Testis (tissue), 3 donors: ENCODE data around the gene MAML3. TPM values are rescaled to one million over a fixed set of nuclear protein-coding genes. Genes with fewer than 3 reads are reported as not detected.

Experiments used
- DNase-seq: peaks from one replicate; pipeline ENCODE4 v3.0.0-alpha.2; 2019
- H3K27ac ChIP-seq, 2 donors: fragments of 200-600 bp; sonication (generic); one replicate each; pipeline ENCODE4 v1.5.1; 2019
- H3K27me3 ChIP-seq: fragments of 200-600 bp; sonication (generic); one replicate; pipeline ENCODE4 v1.5.1; 2019
- H3K36me3 ChIP-seq: fragments of 200-600 bp; sonication (generic); one replicate; pipeline ENCODE4 v1.5.1; 2017; ENCODE audit warnings: low read depth; ENCODE audit errors: missing control alignments
- H3K4me1 ChIP-seq: fragments of 200-600 bp; sonication (generic); one replicate; pipeline ENCODE4 v1.5.1; 2019
- H3K4me3 ChIP-seq, 2 donors: fragments of 200-600 bp; sonication (generic); one replicate each; pipeline ENCODE4 v1.5.1; 2017 to 2019
- H3K9me3 ChIP-seq: fragments of 200-600 bp; sonication (generic); one replicate; pipeline ENCODE4 v1.5.1; 2017
- CTCF ChIP-seq, 3 experiments: fragments of 450-650 bp in 2 of 3; fragments of 200-600 bp in 1 of 3; sonication (generic) in 1 of 3; IDR thresholded peaks; one replicate each; pipeline ENCODE4 v1.5.1; 2016 to 2019; ENCODE audit warnings: antibody characterized with exemption in 3 of 3, mild to moderate bottlenecking in 2 of 3, moderate library complexity in 1 of 3
- POLR2A ChIP-seq: fragments of 450-650 bp; IDR thresholded peaks from one replicate; pipeline ENCODE4 v1.6.1; 2017; ENCODE audit warnings: antibody characterized with exemption, mild to moderate bottlenecking, moderate library complexity
- WGBS, 2 donors: methylation state at CpG; one replicate each; pipeline ENCODE4 v1.1.5; 2018; 5-methylcytosine and 5-hydroxymethylcytosine counted together
- intact Hi-C: fragments of 100-400 bp; cut with DNase I; formaldehyde crosslinking; loops from one replicate; pipeline ENCODE4 v1.15.1; 2023; ENCODE audit warnings: low total_unique reads
- polyA plus RNA-seq: library from polyadenylated mRNA; stranded (reverse); fragments of 350-450 nt; fragmentation: Illumina TruSeq; extraction: RNeasy Lipid Tissue Mini Kit (QIAGEN cat#74804); gene quantifications from one replicate; pipeline ENCODE4 v1.2.3, GENCODE V29; 2014; ENCODE audit warnings: low read depth, low replicate concordance; ENCODE audit not compliant: insufficient read depth
- total RNA-seq, 2 donors: library from RNA; depleted of rRNA; stranded (reverse); fragments of >200 nt; gene quantifications; one replicate each; pipeline ENCODE4 v1.2.3, GENCODE V29; 2016

MAML3 gene
- total and polyA plus RNA-seq, 3 donors from 2014 or later, result 7.6 to 21.2 (median 18.8) TPM

DNA sequence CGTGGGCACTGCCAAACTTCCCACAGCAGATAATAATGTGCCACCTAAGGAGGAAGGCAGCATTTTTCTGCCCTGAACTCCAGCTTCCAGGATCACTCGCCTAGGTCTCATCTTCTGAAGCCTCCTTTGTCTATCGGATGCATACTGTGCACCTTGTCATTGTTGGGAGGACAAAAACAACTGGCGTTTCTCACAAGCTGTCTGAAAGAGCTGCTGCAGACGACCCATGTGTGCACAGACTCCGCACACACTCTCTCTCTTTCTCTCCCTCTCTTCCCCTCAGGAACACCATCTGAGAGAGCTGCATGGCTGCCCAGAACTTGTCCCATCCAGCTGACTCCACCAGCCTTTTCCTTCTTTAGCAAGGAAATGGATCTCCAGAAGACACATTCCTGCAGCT is 83.0 kb downstream of the MAML3 start:
- Histone ChIP-seq H3K9me3 (no peaks in the 10 kb centered on the region), H3K36me3 (no peaks in the 10 kb centered on the region), H3K4me1 (peaks cover 6% of the 10 kb centered on the region), H3K4me3 (no peak overlapping the region), H3K27ac (no peak overlapping the region), H3K27me3 (no peaks in the 10 kb centered on the region)
- intact Hi-C loops, result no loop called here
- no peak for DNase-seq
- no peak for TF ChIP-seq CTCF (IDR thresholded peaks at IDR 0.05)
- no peak for TF ChIP-seq POLR2A
- 71 to 90% methylated on average over 6 of the region's 6 CpGs for WGBS, 2 donors

GRCh38 chr4:140070366-140070765 is 83.6 kb downstream of the MAML3 start:
- Histone ChIP-seq H3K36me3 (no peaks in the 10 kb centered on the region), H3K27ac (no peak overlapping the region), H3K27me3 (no peaks in the 10 kb centered on the region), H3K9me3 (no peaks in the 10 kb centered on the region), H3K4me1 (peaks cover 6% of the 10 kb centered on the region), H3K4me3 (no peak overlapping the region)
- intact Hi-C loops, result no loop called here
- DNase-seq, result no peak
- TF ChIP-seq CTCF (IDR thresholded peaks at IDR 0.05) (no peak), POLR2A (no peak)
- 81 to 91% methylated on average over 2 of the region's 2 CpGs for WGBS, 2 donors

- TF ChIP-seq CTCF (IDR thresholded peaks at IDR 0.05), result no peak
- TF ChIP-seq POLR2A, result no peak
- intact Hi-C loops, result no loop called here
- Histone ChIP-seq H3K9me3 (no peaks in the 10 kb centered on the region), H3K27me3 (no peaks in the 10 kb centered on the region), H3K27ac (no peak overlapping the region), H3K36me3 (no peaks in the 10 kb centered on the region), H3K4me1 (peaks cover 6% of the 10 kb centered on the region), H3K4me3 (no peak overlapping the region)
- WGBS, 2 donors, result 90 to 94% methylated on average over 2 of the region's 2 CpGs
- DNase-seq, result no peak
Measured at GRCh38 chr4:140069066-140069465, 84.9 kb downstream of the MAML3 start.

GRCh38 chr4:140068271-140068670 is 85.7 kb downstream of the MAML3 start:
- H3K27ac ChIP-seq, result no peak overlapping the region
- no peak for DNase-seq
- TF ChIP-seq POLR2A (no peak), CTCF (IDR thresholded peaks at IDR 0.05) (no peak)
- no peaks in the 10 kb centered on the region for H3K9me3 ChIP-seq
- H3K27me3 ChIP-seq, result no peaks in the 10 kb centered on the region
- H3K4me3 ChIP-seq, result no peak overlapping the region
- peaks cover 6% of the 10 kb centered on the region for H3K4me1 ChIP-seq
- intact Hi-C loops, result no loop called here
- no peaks in the 10 kb centered on the region for H3K36me3 ChIP-seq
- 85 to 97% methylated on average over 2 of the region's 2 CpGs for WGBS, 2 donors

- no peaks in the 10 kb centered on the region for H3K27me3 ChIP-seq
- DNase-seq, result no peak
- peaks cover 4% of the 10 kb centered on the region for H3K4me1 ChIP-seq
- H3K36me3 ChIP-seq, result no peaks in the 10 kb centered on the region
- TF ChIP-seq POLR2A, result no peak
- TF ChIP-seq CTCF (IDR thresholded peaks at IDR 0.05), result no peak
- no peak overlapping the region for H3K4me3 ChIP-seq
- WGBS, 2 donors, result 72 to 75% methylated on average over 3 of the region's 3 CpGs
- H3K9me3 ChIP-seq, result no peaks in the 10 kb centered on the region
- H3K27ac ChIP-seq, result no peak overlapping the region
- intact Hi-C loops, result no loop called here
Measured at GRCh38 chr4:140066031-140066930, 87.7 kb downstream of the MAML3 start.
